ENCODE results near the gene GALNTL6.
"Not testable (repeated sequence)": the region's sequence is repeated elsewhere in the genome, so short reads cannot be mapped to it uniquely, and the experiment has no call there.

Gene GALNTL6

DNA sequence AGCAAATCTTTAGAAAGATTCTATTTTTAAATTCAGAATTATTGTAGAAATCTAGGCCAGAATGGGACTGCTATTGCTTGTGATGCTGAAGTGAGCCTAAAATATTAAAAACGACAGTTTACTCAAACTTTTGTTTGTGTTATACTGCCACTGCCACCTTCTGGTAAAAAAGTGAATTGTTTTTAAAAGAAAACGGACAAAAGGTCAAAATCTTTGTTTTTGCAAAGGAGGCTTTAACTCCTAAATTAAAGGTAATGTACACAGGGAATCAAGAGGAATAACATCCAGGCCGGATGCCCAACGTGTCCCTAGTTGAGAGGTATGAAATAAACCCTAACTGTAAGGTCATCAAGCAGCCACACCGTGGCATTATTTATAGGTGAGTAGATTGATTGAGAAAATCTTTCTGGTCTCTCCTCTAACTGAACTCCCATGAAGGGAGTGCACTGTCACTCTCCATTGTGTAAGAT lies 1017.1 kb downstream of the GALNTL6 start:
- DNase-seq: no peak

DNA sequence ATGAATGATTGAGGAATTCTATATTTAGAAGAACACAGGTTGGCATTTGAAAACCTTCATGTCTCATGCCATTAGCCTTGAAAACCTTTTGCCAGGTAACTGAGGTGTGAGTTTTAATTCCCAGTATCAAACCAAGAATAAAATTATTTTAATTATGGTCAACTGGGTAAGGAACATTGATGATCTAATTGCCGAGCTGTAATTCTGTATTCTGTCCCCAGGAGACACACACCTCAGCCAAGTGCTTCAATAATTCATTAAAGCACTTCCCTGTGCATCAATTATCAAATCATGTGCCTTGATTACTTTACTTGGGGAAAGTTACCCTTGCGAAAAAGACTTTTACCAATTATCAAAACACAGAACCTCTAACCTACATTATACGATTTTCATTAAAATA lies 1023.5 kb downstream of the GALNTL6 start:
- no peak for DNase-seq

DNA sequence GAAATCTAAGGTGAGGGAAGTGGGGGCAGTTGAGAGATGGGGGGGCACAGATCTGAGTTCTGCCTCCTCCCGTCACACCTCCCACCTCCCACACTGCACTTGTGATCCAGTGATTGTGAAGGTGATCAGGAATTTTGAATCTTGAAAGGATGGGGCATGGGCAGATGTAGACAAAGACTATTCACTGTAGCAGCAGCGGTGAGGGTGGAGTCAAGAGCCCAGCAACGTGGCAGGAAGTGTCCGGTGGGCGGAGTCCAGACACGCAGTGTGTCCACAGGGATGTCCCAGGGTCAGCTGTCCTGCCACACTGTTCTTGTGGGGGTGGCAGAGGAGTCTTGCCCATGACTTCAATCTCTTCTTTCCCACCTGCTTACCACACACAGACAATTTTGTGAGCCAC lies 1024.9 kb downstream of the GALNTL6 start:
- DNase-seq: no peak

DNA sequence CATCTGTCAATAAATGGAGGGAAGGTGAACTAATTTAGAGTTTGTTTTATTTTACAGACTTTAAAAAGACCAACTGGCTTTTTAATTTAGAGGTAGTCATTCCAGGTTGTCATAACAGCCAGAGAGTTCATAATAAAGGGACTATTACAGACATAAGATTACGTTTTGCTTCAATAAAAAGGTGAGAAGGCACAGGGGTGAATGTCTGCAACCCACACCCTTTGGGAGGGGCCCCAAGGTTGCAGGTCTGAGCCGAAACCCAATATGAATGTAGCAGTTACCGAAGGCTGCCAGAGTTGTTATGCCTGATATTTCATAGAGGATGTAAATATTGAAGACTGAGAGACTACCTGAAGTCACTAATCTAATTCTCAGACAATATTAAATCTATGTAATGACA lies 1025.7 kb downstream of the GALNTL6 start:
- no peak for DNase-seq

DNA sequence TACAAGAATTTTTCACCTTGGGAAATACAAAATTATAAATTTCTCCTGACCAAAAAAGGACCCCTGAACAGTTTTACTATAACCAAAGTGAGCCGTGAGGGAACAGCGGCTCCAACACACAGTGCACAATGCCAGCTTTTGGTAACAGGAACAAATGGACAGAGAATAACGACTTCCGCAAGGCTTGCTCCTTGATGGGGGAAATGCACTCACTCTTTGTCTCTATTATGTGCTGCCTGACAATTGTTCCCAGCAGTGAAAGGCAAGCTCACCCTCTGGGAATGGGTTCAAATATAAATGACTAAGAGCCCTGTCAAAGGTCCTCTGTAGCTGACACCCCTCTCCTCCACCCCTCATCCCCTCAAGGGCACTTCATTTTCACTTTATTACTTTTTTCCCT lies 1029.6 kb downstream of the GALNTL6 start:
- DNase-seq: no peak

DNA sequence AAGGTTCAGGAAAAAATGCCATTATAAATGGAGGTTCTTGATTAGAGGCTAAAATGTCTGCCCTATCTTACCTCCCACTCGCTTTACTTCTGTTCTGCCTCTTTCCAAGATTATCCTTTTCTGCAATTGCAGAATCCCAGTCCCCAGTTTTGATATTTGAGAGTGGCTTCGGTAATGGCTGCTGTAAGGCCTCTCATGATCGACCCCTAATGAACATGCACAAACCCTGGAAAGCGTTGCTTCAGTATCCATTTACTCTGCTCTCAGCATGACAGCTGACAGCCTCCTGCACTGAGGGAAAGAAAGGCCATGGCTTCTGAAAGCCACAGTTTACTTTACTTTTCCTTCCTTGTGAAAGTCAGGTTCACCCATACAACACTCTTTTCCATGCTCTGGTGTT lies 1030.0 kb downstream of the GALNTL6 start:
- no peak for DNase-seq

DNA sequence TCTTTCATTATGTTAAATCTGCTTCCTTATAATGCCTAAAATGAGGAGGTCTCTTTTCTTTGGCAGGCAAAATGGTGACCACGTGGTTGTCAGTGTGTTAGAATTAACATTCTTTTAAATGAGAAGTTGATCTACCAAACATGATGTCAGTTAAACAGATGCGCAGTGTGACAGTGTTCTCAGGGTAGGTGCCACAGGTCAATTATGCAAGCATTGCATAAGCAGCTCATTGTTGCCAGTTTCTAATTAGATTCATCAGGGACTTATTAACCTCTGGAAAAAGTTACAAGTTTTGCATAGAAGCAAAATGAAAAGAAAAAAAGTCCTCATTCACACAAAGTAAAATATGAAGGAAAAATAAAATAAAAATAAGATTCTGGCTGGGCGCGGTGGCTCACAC lies 1031.4 kb downstream of the GALNTL6 start:
- DNase-seq: no peak

DNA sequence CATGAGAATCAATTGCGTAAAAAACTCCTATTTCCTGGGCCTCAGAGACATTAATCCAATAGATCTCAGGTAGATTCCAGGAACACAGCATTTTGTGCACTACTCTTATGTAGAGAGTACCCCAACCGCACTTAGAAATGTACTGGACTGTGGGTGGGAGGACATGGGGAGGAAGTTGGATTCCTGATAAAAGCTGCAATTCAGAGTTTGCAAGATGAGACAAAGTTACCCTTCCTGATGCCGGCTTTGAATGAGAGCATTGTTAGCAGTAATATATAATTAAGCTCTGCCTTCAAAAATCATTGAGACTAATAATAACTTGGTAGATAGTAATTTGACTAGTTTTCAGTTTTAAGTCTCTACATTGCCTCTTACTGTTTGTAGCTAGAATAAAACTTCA lies 1032.1 kb downstream of the GALNTL6 start:
- DNase-seq: no peak

DNA sequence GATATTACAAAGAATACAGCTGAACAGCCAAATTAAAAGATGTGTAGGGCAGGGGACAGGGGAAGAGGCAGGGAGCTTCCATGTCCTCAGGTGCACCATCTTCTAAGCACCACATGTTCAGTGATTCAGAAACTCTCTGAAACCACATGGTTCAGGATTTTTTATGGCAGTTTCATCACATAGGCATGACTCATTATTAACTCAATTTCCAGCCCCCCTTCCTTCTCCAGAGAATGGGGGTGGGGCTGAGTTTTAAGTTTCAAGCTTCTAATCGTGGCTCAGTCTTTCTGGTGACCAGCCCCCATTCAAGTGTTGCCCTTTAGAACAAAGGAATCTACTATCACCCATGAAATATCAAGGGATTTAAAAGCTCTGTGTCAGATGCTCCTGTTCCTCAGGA lies 1037.6 kb downstream of the GALNTL6 start:
- DNase-seq: no peak

DNA sequence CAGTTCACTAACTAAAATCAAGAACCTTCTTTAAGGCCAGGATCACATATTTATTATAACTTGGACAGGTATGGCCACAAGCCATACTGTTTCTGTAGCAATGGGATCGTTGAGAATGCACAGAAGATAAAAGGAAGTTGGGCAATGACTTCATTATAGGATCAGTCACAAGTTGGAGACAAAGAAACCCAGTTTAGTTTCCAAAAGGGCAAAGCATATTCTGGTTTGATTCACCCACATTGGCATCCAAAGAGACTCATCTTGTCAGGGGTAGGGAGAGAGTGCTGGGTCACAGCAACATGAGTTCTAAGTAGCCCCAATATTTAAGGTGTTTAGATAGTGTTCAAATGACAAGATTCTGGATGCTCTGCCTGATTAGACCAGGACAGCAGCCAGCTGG lies 1038.3 kb downstream of the GALNTL6 start:
- DNase-seq: no peak

DNA sequence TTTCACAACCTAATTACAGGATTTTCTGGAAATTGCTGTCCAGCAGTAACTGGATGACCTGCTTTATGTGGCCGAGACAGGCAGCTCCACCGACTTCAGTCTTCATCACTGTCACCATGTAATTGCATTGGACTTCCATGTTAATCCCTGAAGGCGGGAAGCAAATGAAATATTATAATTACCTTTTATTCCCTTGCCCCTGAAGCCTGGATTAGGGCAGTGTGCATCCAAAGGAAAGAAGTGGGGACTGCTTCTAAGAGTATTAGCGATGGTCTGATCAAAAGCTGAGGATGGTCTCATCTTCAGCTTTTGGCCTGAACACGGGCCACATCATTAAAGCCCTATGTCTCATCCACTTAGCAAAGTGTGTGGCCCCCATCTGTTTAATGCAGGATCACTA lies 1043.8 kb downstream of the GALNTL6 start:
- no peak for DNase-seq

DNA sequence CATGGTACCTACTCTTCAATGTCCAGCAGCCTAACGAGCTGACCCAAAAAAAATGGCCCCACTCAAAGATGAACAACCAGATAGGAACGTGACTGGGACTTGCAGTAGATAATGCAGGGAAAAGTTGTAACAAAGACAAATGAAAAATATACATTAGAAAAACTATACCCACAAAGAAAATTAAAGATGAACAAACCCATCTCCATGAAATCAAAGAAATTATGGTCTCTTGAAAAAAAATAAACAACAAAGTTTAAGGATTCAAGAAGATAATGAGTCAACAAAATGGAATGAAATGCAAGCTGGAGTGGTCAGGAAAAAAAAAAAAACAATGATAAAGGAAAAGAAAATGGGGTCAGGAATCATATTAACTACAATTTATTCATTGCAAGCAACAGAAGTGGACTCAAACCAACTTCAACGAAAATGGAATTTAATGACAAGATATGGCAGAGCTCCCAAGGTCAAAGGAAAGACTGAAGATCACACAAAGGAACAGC lies 1045.6 kb downstream of the GALNTL6 start:
- DNase-seq: no peak

DNA sequence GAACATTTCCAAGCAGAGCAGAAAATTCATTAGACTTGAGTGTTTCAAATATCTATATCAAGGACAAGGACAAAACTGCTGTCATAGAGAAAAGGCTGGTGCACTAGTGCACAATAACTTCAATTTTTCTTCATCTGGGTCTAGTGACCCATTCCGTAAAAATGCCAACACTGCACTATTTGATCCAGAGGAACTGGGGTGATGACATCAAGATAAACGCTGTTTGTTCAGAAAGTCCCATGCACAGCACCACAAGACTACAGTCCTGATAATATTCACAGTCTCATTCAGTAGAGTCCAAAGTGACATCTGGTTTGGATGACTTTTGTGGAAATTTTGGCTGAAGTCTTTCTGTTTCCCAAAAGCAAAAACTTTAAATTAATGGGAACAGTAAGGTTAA lies 1051.9 kb downstream of the GALNTL6 start:
- no peak for DNase-seq

DNA sequence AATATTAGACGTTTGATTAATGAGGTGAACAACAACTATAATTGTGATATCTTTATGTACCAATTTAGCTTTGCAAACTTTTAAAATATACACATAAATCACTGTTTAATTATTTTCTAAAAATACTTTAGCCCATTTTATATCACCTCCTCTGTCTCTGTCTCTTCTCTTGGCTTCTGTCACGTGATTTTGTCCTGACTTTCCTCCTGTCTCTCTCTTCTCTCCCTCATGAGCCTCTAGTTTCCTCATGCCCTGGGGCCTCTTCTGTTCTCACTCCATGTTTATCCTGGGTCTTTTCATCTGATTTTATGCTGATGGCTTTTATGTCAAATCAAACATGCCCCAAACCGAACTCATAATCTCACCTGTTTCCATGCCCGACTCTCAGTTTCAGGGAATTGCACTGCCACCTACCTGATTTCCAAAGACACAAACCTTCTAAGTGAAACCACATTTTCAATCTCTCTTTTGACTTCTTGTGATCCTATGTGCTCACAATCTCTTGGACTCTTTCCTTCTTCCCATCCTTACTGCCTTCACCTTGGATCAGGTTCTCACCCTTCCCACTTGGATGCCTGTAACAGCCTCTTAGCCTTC lies 1052.4 kb downstream of the GALNTL6 start:
- no peak for DNase-seq

DNA sequence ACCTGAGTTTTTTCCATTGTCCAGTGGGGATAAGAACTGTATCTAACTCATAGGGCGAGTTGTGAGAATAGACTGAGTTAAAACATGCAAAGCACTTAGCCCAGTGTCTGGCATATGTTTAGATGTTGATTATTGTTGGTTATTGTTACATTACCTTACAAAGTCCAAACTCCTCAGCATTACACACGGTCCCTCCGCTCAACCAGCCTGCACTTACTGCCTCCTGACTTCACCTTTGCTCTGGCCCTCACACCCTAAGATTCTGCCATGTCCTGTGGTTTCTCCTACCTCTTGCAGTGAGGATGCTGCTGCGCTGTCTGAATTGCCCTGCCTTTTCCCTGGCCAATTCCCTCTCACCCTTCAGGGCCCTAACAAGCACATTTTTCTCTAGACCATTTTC lies 1053.2 kb downstream of the GALNTL6 start:
- DNase-seq: no peak

DNA sequence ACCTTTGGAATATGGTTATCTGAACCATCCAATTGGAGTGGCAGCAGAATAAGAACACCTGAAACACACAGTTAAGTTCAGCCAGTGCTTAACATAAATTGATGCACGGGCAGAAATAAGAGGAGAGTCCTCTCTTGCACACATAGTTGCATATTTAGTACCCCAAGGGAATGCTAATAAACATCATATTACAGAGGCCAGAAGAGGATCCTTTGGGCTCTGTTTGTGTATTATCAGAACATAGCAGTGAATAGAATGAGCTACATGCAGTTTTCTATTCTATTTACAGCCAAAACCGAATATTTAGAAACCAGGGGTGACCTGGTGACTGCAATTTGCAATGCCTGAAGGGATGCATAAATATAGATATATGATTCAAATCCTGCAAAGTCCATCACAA lies 1054.6 kb downstream of the GALNTL6 start:
- DNase-seq: no peak

DNA sequence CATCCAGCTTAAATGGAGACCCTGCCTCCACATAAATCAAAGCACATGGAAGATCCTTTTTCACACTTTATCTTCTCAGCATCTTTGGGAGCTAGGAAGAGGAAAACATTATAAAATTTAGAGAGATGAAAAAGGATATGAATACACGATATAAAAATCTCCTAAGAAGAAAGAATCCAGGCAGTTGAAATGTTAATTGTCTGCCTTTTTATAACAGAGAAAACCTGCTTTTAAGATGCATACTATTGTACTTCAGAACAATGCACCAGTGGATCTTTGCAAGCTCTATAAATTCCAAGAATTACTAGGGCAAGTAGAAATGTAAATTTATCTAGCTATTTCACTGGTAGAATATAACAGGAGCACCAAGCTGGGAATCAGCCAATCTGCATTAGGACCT lies 1055.1 kb downstream of the GALNTL6 start:
- no peak for DNase-seq

DNA sequence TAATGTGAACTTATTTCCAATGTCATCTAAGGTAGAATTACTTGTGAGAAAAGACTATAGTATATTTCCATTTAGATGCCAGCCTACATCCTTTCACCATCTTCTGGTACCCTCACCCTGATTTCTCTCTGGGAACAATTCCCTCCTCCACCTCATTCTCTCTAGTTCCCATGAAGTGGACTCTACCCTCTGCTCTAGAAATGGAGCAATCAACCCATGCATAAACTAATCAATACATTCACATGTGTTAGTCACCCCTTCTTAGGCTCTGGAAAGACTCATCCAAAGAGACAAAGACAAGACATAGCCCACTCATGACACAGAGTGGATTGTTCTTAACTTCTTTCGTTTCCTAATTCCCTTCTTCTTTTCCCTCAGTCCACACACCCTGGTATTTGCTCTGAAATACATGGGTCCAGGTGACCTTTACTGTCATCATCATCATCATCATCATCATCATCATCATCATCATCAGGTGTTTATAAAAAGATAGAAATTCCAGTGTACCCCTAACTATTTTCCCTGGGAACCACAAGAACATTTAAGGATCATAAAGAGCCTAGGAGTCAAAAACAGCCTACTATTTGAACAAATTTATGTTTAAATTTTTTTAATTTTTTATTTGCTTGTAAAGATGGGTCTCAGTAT lies 1056.5 kb downstream of the GALNTL6 start:
- DNase-seq: no peak

DNA sequence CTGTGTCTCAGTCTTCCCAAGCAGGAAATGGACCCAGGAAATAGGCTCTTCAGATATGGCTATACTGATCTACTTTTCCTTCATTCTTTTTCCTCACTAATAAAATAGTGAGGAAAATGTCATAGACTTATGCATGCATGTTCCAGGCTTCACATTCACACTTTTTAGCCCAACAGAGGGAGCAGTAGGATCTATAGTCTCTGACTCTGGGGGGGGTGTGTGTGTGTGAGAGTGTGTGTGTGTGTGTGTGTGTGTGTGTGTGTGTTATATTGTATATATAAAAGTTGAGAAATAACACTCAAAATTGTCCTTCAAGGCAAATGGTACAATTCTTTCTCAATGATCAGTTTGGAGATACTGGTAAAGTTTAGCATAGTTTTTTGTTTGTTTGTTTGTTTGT lies 1058.2 kb downstream of the GALNTL6 start:
- DNase-seq: no peak

DNA sequence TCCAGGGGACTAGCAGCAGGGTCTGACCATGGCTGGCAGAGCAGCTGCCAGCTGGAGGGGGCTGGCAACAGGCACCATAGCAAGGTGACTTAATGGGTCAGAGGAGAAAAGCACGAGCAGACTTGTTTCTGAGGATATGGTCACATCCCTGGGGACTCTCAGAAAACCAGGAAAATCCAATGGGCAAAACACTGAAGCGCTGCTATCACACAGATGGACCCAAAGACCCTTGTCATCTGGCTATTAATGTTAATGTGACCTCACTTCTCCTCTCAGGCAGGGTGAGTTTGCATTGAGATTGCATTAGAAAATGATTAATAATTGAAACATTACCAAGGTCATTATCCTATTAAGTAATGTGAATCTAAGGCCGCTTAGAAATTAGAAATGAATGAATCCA lies 1061.7 kb downstream of the GALNTL6 start:
- no peak for DNase-seq

DNA sequence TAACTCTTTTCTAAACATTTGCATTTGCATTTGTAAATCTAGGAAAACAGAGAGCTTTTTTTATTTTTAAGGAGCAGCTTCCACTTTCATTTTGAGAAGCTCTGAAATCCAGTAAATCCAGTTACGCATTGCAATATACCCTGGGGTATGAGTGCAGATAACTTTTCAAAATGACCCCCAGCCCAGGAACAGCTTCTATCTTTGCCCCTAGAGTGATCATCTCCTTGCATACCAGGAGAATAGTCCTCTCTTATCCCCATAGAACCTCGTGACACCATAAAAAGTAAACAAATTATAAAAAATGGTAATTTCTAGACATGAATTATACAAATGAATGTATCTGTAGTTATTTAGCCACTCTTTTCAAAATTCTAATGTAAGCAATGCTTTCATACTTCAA lies 1063.2 kb downstream of the GALNTL6 start:
- DNase-seq: no peak

DNA sequence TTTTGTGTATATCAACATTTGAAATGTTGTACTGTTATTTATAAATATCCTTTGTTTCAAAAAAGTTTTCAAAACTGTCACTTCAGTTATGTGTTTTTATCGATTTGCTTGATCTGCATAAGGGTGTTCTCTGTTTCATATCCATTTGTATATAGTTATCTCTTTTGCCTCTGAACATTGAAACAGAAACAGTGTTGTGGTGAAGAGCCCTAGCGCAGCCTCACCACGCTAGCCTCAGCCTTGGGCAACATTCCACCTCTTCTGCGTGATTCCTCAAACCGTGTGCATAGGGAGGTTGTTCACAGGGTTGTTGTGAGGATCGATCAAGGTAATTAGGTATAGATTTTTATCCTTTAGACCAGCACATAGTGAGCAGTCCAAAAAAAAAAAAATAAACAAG lies 1068.4 kb downstream of the GALNTL6 start:
- DNase-seq: no peak

DNA sequence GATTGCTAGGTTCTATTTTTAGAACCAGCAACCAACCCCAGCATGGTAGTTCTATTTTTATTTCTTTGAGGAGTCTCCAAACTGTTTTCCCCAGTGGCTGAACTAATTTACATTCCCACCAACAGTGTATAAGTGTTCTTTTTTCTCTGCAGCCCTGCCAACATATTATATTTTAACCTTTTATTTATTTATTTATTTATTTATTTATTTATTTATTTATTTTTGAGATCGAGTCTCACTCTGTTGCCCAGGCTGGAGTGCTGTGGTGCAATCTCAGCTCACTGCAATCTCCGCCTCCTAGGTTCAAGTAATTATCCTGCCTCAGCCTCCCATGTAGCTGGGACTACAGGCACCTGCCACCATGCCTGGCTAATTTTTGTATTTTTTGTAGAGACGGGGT lies 1074.2 kb downstream of the GALNTL6 start:
- not testable (repeated sequence) for DNase-seq

DNA sequence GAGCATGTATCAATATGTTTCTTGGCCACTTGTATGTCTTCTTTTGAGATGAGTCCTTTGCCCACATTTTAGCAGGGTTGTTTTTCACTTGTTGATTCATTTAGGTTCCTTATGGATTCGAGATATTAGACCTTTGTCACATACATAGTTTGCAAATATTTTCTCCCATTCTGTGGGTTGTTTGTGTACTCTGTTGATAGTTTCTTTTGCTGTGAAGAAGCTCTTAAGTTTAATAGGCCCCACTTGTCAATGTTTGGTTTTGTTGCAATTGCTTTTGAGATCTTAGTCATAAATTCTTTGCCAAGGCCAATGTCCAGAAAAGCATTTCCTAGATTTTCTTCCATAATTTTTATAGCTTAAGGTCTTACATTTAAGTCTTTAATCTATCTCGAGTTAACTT lies 1074.8 kb downstream of the GALNTL6 start:
- no peak for DNase-seq

DNA sequence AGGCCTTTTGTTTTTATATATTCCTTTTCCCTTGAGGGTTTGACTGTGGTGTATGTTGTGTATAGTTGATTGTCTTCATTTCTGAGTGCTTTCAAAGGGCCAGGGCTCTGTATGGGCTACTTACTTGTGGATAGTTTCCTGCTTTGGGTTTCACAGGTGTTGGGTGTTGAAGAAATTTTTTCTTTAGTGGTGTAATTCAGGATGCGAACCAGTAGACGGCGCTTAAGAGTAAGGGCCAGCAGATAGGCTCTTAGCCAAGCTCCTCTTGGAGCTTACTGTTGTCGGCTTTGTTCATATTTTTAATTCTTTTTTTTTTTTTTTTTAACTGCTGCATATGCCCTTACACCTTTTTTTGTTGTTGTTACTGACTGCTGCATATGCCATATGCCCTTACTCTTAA lies 1079.1 kb downstream of the GALNTL6 start:
- DNase-seq: no peak

Data from activated naive CD4-positive, alpha-beta T cell (primary cell).